Activated T-cell treated with anti-CD3 and anti-CD28 coated beads, Interleukin-2, amount 50 U/mL, for 72 hours (primary cell): Measurements from ENCODE around the gene FCHSD2. TPM values are rescaled to one million over a fixed set of nuclear protein-coding genes. Genes with fewer than 3 reads are reported as not detected.

Experiments used
- ATAC-seq, 2 donors: fragments of 150-1000 bp; cut with Tn5 transposase; replicated peaks in 1 of 2; 2 replicates each; pipeline ENCODE4 v1.10.0; 2021; ENCODE audit warnings: moderate library complexity in 2 of 2, mild to moderate bottlenecking in 1 of 2
- DNase-seq, 2 donors: peaks; one replicate each; pipeline ENCODE4 v3.0.0; 2021 to 2022; ENCODE audit warnings: mixed read lengths in 1 of 2
- H3K27ac Mint-ChIP-seq: one replicate; pipeline ENCODE4 v1.8.0; 2022; ENCODE audit warnings: mild to moderate bottlenecking, moderate library complexity, mixed read lengths
- H3K27me3 Mint-ChIP-seq: one replicate; pipeline ENCODE4 v1.8.0; 2022; ENCODE audit warnings: low read depth, mixed read lengths
- H3K36me3 Mint-ChIP-seq, 2 donors: one replicate each; pipeline ENCODE4 v1.8.0; 2022; ENCODE audit warnings: mixed read lengths in 2 of 2, mild to moderate bottlenecking in 1 of 2; ENCODE audit not compliant: insufficient read depth in 2 of 2
- H3K4me1 Mint-ChIP-seq: one replicate; pipeline ENCODE4 v1.8.0; 2022; ENCODE audit warnings: low read depth, mixed read lengths
- H3K4me3 Mint-ChIP-seq, 2 donors: one replicate each; pipeline ENCODE4 v1.8.0; 2022; ENCODE audit warnings: mild to moderate bottlenecking in 2 of 2, mixed read lengths in 2 of 2, moderate library complexity in 2 of 2
- H3K9me3 Mint-ChIP-seq, 2 donors: one replicate each; pipeline ENCODE4 v1.8.0; 2022; ENCODE audit warnings: mixed read lengths in 2 of 2
- total RNA-seq, 2 donors: library from RNA; stranded (reverse); gene quantifications; one replicate each; pipeline ENCODE4 v1.2.3, GENCODE V29; 2022

Gene FCHSD2
- 10 to 100 TPM; 38.3 to 47.1 TPM for total RNA-seq

DNA sequence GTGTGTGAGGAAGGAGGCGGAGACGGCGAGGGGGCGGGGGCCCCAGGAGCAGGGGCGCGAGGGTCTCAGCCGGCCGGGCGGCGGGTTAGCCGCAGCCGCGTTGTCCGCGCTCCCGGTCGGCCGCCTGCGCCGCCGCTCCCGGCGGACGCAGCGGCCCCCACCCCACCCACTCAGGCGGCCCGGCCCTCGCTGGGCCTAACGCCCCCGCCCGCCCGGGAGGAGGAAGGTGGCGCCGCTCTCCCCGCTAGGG, at the start of gene FCHSD2:
Gene FCHSD2, minus strand, starts transcription at position 191 of the 250 bp plus-strand sequence. CDS start 441 bp downstream, outside the sequence.
- DNase-seq = no peak
- peaks cover 9 to 14% of the 10 kb centered on the region in 2 donors for H3K36me3 Mint-ChIP-seq
- ATAC-seq = peak in 1 of 2 donors; percentile 32
- H3K9me3 Mint-ChIP-seq = no peaks in the 10 kb centered on the region
- H3K27ac Mint-ChIP-seq = peak within 1 kb of the TSS; percentile 96
- peak within 1 kb of the TSS; percentile 97 to 100 for H3K4me3 Mint-ChIP-seq
- H3K4me1 Mint-ChIP-seq = peaks cover 42% of the 10 kb centered on the region
- H3K27me3 Mint-ChIP-seq = no peaks in the 10 kb centered on the region

DNA sequence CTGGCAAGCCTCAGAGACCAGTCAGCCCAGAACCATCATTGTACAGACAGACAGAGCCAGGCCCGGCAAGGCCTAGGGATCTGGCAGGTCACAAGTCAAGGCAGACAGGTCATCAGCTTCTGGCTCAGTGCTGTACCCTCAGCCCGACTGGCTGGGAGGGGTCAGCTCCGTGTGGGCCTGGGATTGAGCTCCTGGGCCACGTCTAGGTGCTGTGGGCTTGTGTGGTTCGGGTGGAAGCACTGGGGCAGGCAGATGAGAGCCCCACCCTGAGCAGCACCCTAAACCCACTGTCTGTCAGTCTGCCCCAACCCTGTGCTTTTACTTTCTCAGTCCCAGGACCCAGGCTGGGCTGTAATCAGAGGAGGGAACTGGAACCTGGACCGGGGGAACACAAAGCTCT, 49.0 kb upstream of the FCHSD2 start:
- ATAC-seq (no peak), DNase-seq (no peak)
- Mint-ChIP-seq H3K9me3 (no peaks in the 10 kb centered on the region), H3K27ac (no peak overlapping the region), H3K4me1 (no peaks in the 10 kb centered on the region), H3K4me3 (no peak overlapping the region), H3K36me3 (no peaks in the 10 kb centered on the region), H3K27me3 (no peaks in the 10 kb centered on the region)

DNA sequence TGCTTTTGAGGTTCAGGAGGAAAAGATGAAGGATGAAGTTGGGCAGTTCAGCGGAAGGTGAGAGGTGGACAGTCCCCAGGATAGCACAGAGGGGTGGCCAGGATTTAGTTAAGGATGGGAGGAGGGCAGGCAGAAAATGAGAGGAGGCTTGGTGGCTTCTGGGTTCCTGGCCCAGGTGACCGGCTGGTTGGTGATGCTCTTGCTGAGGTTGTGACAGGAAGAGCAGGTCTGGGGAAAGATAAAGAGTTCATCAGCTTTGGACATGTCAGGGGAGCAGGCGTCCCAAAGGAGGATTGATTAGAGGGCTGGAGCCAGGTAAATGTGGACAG, 48.4 kb upstream of the FCHSD2 start:
- DNase-seq = no peak
- no peaks in the 10 kb centered on the region for H3K36me3 Mint-ChIP-seq
- no peaks in the 10 kb centered on the region for H3K4me1 Mint-ChIP-seq

DNA sequence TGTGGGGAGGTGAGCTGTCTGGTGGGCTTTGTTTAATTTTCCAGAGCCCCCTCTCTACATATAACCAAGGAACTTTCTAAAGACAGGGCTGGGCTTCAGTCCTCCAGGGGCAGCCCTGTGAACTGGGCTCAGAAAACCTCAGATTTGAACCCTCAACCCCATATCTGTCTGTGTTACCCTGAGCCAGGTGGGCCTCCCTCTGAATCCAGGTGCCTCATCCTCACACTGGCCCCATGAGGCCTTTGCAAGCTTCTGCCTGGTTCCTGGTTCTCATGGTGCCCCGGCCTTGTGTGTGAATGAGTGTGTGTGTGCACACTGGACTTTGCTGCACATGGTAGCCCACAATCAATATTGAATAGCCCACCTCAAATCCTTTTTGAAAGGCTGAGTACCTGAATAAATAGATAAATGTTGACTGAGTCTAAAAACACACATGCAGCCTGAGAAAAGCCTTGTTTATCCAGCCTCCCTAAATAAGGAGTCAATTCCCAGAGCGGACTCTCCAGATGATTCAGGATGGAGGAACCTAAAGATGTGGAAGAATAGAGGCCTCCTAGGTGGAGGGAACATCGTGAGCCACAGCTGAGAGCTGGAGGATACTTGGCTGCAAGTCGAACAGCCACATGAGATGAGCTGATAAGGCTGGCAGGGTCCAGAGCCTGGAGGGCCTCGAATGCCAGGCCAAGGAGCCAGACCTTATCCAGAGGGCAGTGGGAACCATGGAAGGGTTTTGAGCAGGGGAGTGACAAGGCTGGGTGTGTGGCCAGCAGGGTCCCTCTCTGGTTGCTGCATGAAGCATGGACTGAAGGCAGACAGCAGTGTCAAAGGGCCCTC, 47.8 kb upstream of the FCHSD2 start:
- no peaks in the 10 kb centered on the region for H3K36me3 Mint-ChIP-seq
- H3K9me3 Mint-ChIP-seq = no peaks in the 10 kb centered on the region
- H3K4me3 Mint-ChIP-seq = no peak overlapping the region
- ATAC-seq = no peak
- no peak overlapping the region for H3K27ac Mint-ChIP-seq
- H3K4me1 Mint-ChIP-seq = no peaks in the 10 kb centered on the region
- DNase-seq = no peak
- peaks cover 4% of the 10 kb centered on the region for H3K27me3 Mint-ChIP-seq

More for the DNA sequence above, 48.4 kb upstream of the FCHSD2 start:
- Mint-ChIP-seq H3K27me3 (no peaks in the 10 kb centered on the region), H3K9me3 (no peaks in the 10 kb centered on the region), H3K27ac (no peak overlapping the region), H3K4me3 (no peak overlapping the region)
- no peak for ATAC-seq

DNA sequence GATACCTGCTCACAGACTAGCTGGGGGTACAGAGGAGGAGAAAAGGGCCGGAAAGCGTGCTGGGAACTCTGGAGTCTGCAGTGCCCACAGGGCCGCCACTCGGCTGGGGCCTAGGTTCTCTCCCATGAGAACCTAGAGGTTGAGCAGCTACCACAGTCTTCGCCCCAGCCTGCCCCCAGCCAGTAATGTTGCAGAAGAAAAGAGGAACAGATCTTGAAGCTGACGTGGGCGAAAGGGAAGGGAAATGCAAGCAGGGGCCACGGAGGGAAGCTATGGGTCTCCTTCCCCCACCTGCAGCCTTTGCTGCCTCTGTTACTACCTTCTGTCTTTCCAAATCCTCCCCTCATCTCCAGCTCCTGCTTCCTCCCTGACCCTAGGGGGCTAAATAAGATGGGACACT, 47.2 kb upstream of the FCHSD2 start:
- no peak overlapping the region for H3K27ac Mint-ChIP-seq
- no peaks in the 10 kb centered on the region for H3K36me3 Mint-ChIP-seq
- no peaks in the 10 kb centered on the region for H3K4me1 Mint-ChIP-seq
- ATAC-seq = no peak
- H3K4me3 Mint-ChIP-seq = no peak overlapping the region
- H3K27me3 Mint-ChIP-seq = peaks cover 8% of the 10 kb centered on the region
- H3K9me3 Mint-ChIP-seq = no peaks in the 10 kb centered on the region
- DNase-seq = no peak

DNA sequence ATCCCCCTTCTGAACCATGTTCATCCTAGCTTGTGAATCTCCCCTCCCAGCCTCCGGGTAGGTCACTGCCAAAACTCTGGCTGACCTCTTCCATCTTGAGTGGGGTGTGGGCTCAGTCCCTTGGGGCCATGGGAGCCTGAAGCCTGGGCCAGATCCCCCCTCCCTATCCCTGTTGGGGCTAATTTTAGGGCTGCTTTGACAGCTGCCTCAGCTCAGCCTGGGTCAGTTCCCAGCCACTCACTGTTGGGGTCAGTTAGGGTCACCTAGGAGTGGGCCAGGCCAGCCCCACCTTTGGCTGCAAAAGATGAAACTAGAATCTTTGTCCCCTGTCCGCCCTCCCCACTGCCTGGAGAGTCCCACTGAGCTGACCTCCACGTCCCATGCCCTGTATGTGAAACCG, 46.2 kb upstream of the FCHSD2 start:
- no peak for DNase-seq
- Mint-ChIP-seq H3K27ac (no peak overlapping the region), H3K4me1 (no peaks in the 10 kb centered on the region), H3K27me3 (peaks cover 13% of the 10 kb centered on the region), H3K9me3 (no peaks in the 10 kb centered on the region), H3K4me3 (no peak overlapping the region), H3K36me3 (no peaks in the 10 kb centered on the region)
- ATAC-seq = no peak

DNA sequence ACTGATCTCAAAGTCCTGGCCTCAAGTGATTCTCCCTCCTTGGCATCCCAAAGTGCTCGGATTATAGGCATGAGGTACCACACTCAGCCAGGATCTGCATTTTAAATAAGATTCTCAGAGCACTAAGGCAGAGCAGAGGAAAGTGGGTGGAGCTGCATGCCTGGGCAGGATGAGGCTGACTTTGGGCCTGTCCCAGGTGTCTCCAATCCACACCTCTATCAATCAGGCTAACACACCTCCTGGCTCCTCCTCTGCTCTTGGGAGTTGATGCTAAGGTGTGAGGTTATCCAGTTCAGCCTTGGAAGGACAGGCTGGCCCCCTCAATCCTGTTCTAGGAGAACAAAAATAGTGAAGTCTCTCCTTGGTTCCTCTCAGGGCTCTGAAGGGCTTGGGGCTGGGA, 45.7 kb upstream of the FCHSD2 start:
- no peak for ATAC-seq
- DNase-seq = no peak

DNA sequence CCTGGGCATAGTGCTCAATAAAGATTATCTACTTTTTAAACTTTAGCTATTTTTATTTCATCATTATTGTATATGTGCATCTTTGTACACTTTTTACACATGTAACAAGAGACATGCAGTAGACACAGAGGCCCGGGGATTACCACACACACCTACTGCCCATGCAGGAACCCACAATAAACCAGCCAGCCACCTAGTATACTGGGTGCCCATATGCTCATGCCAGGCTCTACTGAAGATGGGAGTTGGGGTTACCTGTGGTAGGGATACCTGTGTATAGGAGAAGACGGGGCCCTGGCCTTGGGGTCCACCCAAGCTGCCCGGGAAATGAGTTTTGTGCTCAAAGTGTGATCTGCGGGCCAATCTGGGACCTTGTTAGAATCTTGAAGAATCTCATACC, 44.8 kb upstream of the FCHSD2 start:
- H3K27me3 Mint-ChIP-seq = peaks cover 18% of the 10 kb centered on the region
- ATAC-seq = no peak

More for the DNA sequence above, 45.7 kb upstream of the FCHSD2 start:
- peaks cover 17% of the 10 kb centered on the region for H3K27me3 Mint-ChIP-seq
- no peak overlapping the region for H3K27ac Mint-ChIP-seq
- no peak overlapping the region for H3K4me3 Mint-ChIP-seq
- no peaks in the 10 kb centered on the region for H3K36me3 Mint-ChIP-seq
- no peaks in the 10 kb centered on the region for H3K9me3 Mint-ChIP-seq
- H3K4me1 Mint-ChIP-seq = no peaks in the 10 kb centered on the region

DNA sequence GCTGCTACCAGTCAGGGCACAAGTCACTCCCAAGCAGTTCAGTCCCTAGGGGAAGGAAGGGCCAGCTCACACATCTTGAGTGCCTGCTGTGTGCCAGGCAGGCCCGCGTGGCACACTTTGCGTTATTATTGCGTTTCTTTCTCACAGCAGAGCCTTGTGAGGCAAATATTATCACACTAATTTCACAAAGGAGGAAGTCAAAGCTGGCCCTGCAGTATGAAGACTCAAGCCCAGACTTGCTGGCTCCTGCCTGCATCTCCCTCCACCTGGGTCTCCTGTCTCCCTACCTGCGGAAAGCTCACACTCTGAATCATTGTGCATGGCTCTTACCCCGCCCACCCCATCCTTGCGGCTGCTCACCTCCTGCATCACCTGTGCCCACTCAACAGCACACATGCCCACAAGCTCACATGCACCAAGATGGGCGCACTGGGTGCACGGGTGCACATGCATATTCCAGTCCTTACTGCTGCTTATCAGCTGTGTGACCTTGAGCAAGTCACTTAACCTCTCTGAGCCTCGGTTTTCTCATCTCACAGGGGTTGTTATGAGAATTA, 44.3 kb upstream of the FCHSD2 start:
- H3K27ac Mint-ChIP-seq = no peak overlapping the region
- no peaks in the 10 kb centered on the region for H3K4me1 Mint-ChIP-seq
- H3K9me3 Mint-ChIP-seq = no peaks in the 10 kb centered on the region
- DNase-seq = no peak
- H3K4me3 Mint-ChIP-seq = no peak overlapping the region
- ATAC-seq = no peak
- H3K36me3 Mint-ChIP-seq = no peaks in the 10 kb centered on the region
- H3K27me3 Mint-ChIP-seq = peaks cover 18% of the 10 kb centered on the region

More for the DNA sequence above, 44.8 kb upstream of the FCHSD2 start:
- Mint-ChIP-seq H3K4me1 (no peaks in the 10 kb centered on the region), H3K27ac (no peak overlapping the region), H3K4me3 (no peak overlapping the region), H3K36me3 (no peaks in the 10 kb centered on the region), H3K9me3 (no peaks in the 10 kb centered on the region)
- DNase-seq = no peak

DNA sequence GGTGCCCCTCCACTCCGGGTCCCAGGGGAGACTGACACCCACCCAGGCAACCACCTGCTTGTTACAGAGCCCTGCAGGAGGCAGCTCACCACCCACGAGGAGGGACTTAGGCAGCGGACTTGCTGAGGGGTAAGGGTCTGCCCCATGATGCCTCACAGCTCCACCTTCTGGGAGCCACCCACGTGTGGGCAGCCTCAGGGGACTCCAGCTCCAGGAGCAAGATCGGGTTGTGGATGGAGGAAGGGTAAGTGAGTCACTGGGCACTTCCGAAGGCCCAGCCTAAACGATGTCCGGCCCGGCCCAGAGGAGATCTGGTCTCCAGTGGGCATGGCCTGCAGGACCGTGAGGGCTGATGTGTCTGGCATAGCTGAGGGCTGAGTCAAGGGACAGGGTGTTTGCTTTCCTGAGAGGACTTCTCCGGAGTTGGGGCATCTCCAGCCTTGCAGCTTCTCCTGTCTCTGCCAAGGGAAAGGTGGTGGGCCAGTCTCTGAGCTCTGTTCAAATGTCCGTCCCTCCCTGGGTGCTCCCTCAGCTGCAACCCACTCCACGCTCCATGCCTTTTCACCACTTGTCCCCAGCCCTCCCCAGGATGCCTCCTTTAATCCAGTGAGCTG, 43.7 kb upstream of the FCHSD2 start:
- no peak for DNase-seq
- H3K4me3 Mint-ChIP-seq = no peak overlapping the region
- no peak for ATAC-seq
- peaks cover 18% of the 10 kb centered on the region for H3K27me3 Mint-ChIP-seq
- no peaks in the 10 kb centered on the region for H3K9me3 Mint-ChIP-seq
- no peaks in the 10 kb centered on the region for H3K36me3 Mint-ChIP-seq
- no peaks in the 10 kb centered on the region for H3K4me1 Mint-ChIP-seq
- no peak overlapping the region for H3K27ac Mint-ChIP-seq

DNA sequence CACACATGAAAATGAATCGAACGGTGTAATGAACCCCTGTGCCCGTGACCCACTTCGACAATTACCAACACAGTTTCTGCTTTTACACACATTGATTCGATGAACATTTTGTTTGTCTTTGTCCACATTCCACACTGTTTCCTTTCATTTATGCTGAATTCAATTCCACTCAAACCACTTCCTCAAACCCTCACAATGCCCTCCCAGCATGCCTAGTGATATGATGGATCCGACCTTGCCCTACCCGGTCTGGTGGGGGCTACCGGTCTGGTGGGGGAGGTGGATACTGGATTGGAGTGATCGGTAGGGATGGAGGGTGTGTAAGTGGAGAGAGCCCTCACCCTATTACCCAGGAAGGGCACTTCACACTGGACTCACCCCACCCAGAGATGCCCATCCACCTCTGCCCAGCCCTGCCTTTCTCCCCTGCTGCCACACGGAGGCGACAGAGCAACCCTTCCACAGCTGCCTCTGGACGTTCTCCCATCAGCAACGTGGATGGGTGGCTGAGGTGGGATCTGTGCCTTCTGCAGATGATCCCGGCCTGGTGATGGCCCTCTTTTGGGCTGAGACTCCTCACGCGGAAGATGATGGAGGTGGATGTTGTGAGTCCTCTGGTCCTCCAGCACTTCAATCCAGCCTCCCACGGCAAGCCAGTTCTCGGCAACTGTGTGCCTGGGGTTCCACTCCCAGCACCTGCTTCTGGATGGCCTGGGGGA, 43.0 kb upstream of the FCHSD2 start:
- peak overlapping the region; percentile 4 to 49 for H3K4me3 Mint-ChIP-seq
- peaks cover 18% of the 10 kb centered on the region for H3K27me3 Mint-ChIP-seq
- no peak overlapping the region for H3K27ac Mint-ChIP-seq
- no peaks in the 10 kb centered on the region for H3K4me1 Mint-ChIP-seq
- ATAC-seq (peak; percentile 82 to 88), DNase-seq (peak; percentile 68 to 69)
- H3K36me3 Mint-ChIP-seq = no peaks in the 10 kb centered on the region
- no peaks in the 10 kb centered on the region for H3K9me3 Mint-ChIP-seq

DNA sequence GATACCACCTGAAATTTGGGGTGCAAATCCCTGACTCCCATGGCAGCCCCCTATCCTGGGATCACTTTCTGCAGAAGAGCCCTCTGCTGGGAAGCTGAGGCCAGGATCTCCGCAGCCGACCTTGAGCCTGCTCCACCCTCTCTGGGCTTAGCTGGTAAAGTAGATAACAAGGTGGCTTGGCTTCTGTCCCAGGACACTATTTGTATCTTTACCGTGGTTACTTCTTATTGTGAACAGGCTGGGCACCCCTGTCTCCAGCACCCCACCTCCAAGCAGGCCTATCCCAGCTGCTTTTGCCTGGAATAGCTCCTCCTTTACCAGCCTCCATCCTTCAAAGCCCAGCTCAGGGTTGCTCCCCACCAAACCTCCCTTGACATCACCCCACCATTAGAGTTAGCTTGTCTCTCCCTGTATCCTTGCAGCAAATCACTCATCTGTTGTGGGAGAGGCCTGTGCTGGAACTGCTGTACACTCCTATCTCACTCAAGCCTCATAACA, 40.8 kb upstream of the FCHSD2 start:
- ATAC-seq (no peak), DNase-seq (no peak)
- Mint-ChIP-seq H3K27me3 (peaks cover 18% of the 10 kb centered on the region), H3K36me3 (no peaks in the 10 kb centered on the region), H3K4me1 (no peaks in the 10 kb centered on the region), H3K4me3 (no peak overlapping the region), H3K27ac (no peak overlapping the region), H3K9me3 (no peaks in the 10 kb centered on the region)

DNA sequence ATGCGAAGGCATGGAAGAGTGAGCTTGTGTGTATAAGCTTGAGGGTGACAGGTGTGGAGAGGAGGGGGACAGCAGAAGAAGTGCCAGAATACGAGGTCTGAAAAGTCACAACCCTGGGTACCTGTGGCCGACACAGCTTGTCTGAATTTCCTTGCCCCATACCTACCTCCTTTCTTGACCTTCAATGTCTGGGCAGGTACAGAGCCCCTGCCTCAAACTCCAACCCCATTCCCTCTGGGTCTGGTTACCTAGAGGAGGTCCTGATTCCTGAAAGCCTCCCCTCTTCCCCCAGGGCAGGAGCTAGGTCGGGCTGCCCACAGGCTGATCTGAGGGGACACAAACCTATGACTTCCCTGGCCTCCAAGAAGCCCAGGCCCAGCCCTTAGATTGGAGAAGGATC, 36.6 kb upstream of the FCHSD2 start:
- H3K27me3 Mint-ChIP-seq = peaks cover 7% of the 10 kb centered on the region
- DNase-seq = no peak
- H3K27ac Mint-ChIP-seq = no peak overlapping the region
- H3K36me3 Mint-ChIP-seq = no peaks in the 10 kb centered on the region
- no peak overlapping the region for H3K4me3 Mint-ChIP-seq
- no peak for ATAC-seq
- H3K9me3 Mint-ChIP-seq = no peaks in the 10 kb centered on the region
- peaks cover 8% of the 10 kb centered on the region for H3K4me1 Mint-ChIP-seq
